Neural progenitor cell (in vitro differentiated cells): ENCODE measurements around the gene THOC2. TPM values are rescaled to one million over a fixed set of nuclear protein-coding genes. Genes with fewer than 3 reads are reported as not detected.

ENCODE experiments used
- DNase-seq: peaks from one replicate; pipeline ENCODE4 v3.0.0-alpha.2; 2016; ENCODE audit warnings: low spot score
- H2AFZ ChIP-seq: fragments of 200-600 bp; sonication (generic); replicated peaks from 2 replicates; pipeline ENCODE4 v1.6.1; 2016; ENCODE audit warnings: antibody characterized with exemption
- H3F3A ChIP-seq: fragments of 200-600 bp; sonication (generic); 2 replicates; pipeline ENCODE4 v1.6.1; 2016; ENCODE audit warnings: antibody characterized with exemption, low read depth
- H3K27ac ChIP-seq: fragments of 200-600 bp; sonication (generic); 2 replicates; pipeline ENCODE4 v1.5.1; 2016; ENCODE audit warnings: mild to moderate bottlenecking
- H3K27me3 ChIP-seq: fragments of 200-600 bp; sonication (generic); 2 replicates; pipeline ENCODE4 v1.6.1; 2016; ENCODE audit warnings: mild to moderate bottlenecking, moderate library complexity
- H3K36me3 ChIP-seq: fragments of 200-600 bp; sonication (generic); 2 replicates; pipeline ENCODE4 v1.5.1; 2016
- H3K4me1 ChIP-seq: fragments of 200-600 bp; sonication (generic); 2 replicates; pipeline ENCODE4 v1.6.1; 2016; ENCODE audit warnings: mixed run types
- H3K4me2 ChIP-seq: fragments of 200-600 bp; sonication (generic); 2 replicates; pipeline ENCODE4 v1.6.1; 2016
- H3K4me3 ChIP-seq: fragments of 200-600 bp; sonication (generic); 2 replicates; pipeline ENCODE4 v1.5.1; 2016
- H3K79me2 ChIP-seq: fragments of 200-600 bp; sonication (generic); 2 replicates; pipeline ENCODE4 v1.6.1; 2016; ENCODE audit warnings: low read depth
- H3K9ac ChIP-seq: fragments of 200-600 bp; sonication (generic); 2 replicates; pipeline ENCODE4 v1.6.1; 2016
- H3K9me3 ChIP-seq: fragments of 200-600 bp; sonication (generic); 2 replicates; pipeline ENCODE4 v1.5.1; 2016; ENCODE audit warnings: low read depth
- H4K20me1 ChIP-seq: fragments of 200-600 bp; sonication (generic); 2 replicates; pipeline ENCODE4 v1.6.1; 2016; ENCODE audit warnings: low read depth
- H3K27ac Mint-ChIP-seq: 3 replicates; pipeline ENCODE4 v1.8.0; 2021; ENCODE audit warnings: mixed read lengths
- H3K27me3 Mint-ChIP-seq: 2 replicates; pipeline ENCODE4 v1.8.0; 2022; ENCODE audit warnings: low read depth, mild to moderate bottlenecking, inconsistent platforms, moderate library complexity, mixed read lengths; ENCODE audit not compliant: insufficient read depth
- H3K36me3 Mint-ChIP-seq: 3 replicates; pipeline ENCODE4 v1.8.0; 2021; ENCODE audit warnings: mixed read lengths
- H3K4me1 Mint-ChIP-seq: 3 replicates; pipeline ENCODE4 v1.8.0; 2021; ENCODE audit warnings: mixed read lengths
- H3K4me3 Mint-ChIP-seq: 3 replicates; pipeline ENCODE4 v1.8.0; 2021; ENCODE audit warnings: mild to moderate bottlenecking, moderate library complexity, mixed read lengths
- H3K9me3 Mint-ChIP-seq: 3 replicates; pipeline ENCODE4 v1.8.0; 2020; ENCODE audit warnings: mixed read lengths
- EZH2 ChIP-seq: fragments of 200-600 bp; sonication (generic); IDR thresholded peaks from 2 replicates; pipeline ENCODE4 v1.6.1; 2017; ENCODE audit warnings: antibody characterized with exemption, mild to moderate bottlenecking, moderate library complexity
- EZH2phosphoT487 ChIP-seq: fragments of 200-600 bp; sonication (generic); IDR thresholded peaks from 2 replicates; pipeline ENCODE4 v1.6.1; 2017; ENCODE audit warnings: antibody characterized with exemption
- total RNA-seq: library from RNA; depleted of rRNA; stranded (reverse); fragments of >200 nt; gene quantifications from 2 replicates; pipeline ENCODE4 v1.2.3, GENCODE V29; 2015; ENCODE audit warnings: low replicate concordance
- TF ChIP-seq, protein P1 (sequence below): fragments of 200-600 bp; sonication (generic); IDR thresholded peaks from 2 replicates; pipeline ENCODE4 v1.5.1; 2017; ENCODE audit warnings: antibody characterized with exemption, mild to moderate bottlenecking

Gene THOC2
- total RNA-seq, 1 donor from 2014 or later, result 201 TPM

DNA sequence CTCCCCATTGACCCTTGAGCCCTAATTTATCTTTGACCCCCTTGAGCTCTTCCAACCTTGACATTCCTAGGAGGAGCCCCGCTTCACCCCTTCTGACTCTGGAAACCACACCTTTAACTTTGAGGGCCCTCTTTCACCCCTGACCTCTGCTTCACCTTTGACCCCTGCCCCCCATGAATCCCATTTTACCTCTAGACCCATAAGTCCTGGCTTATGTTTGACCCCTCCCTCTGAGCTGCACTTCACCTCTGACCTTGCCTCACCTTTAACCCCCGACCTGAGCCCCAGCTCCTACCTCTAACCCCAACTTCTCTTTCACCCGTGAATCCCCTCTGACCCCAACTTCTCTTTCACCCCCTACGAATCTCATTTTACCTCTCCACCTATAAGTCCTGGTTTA, 169.7 kb downstream of the THOC2 start:
- Histone ChIP-seq H3K4me1 (no peaks in the 10 kb centered on the region), H3K36me3 (no peaks in the 10 kb centered on the region), H3K4me3 (no peak overlapping the region), H3F3A (no peaks in the 10 kb centered on the region), H2AFZ (no peak overlapping the region), H3K27me3 (no peaks in the 10 kb centered on the region), H4K20me1 (no peaks in the 10 kb centered on the region), H3K79me2 (no peaks in the 10 kb centered on the region), H3K9me3 (no peaks in the 10 kb centered on the region), H3K4me2 (no peak overlapping the region), H3K27ac (no peak overlapping the region), H3K9ac (no peak overlapping the region)
- Mint-ChIP-seq H3K4me1 (no peaks in the 10 kb centered on the region), H3K9me3 (no peaks in the 10 kb centered on the region), H3K36me3 (no peaks in the 10 kb centered on the region), H3K27ac (no peak overlapping the region), H3K4me3 (no peak overlapping the region), H3K27me3 (peaks cover 10% of the 10 kb centered on the region)
- DNase-seq, result no peak
- no peak for TF ChIP-seq EZH2phosphoT487
- no peak for TF ChIP-seq EZH2
- TF ChIP-seq, protein P1, sequence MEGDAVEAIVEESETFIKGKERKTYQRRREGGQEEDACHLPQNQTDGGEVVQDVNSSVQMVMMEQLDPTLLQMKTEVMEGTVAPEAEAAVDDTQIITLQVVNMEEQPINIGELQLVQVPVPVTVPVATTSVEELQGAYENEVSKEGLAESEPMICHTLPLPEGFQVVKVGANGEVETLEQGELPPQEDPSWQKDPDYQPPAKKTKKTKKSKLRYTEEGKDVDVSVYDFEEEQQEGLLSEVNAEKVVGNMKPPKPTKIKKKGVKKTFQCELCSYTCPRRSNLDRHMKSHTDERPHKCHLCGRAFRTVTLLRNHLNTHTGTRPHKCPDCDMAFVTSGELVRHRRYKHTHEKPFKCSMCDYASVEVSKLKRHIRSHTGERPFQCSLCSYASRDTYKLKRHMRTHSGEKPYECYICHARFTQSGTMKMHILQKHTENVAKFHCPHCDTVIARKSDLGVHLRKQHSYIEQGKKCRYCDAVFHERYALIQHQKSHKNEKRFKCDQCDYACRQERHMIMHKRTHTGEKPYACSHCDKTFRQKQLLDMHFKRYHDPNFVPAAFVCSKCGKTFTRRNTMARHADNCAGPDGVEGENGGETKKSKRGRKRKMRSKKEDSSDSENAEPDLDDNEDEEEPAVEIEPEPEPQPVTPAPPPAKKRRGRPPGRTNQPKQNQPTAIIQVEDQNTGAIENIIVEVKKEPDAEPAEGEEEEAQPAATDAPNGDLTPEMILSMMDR, result no peak

DNA sequence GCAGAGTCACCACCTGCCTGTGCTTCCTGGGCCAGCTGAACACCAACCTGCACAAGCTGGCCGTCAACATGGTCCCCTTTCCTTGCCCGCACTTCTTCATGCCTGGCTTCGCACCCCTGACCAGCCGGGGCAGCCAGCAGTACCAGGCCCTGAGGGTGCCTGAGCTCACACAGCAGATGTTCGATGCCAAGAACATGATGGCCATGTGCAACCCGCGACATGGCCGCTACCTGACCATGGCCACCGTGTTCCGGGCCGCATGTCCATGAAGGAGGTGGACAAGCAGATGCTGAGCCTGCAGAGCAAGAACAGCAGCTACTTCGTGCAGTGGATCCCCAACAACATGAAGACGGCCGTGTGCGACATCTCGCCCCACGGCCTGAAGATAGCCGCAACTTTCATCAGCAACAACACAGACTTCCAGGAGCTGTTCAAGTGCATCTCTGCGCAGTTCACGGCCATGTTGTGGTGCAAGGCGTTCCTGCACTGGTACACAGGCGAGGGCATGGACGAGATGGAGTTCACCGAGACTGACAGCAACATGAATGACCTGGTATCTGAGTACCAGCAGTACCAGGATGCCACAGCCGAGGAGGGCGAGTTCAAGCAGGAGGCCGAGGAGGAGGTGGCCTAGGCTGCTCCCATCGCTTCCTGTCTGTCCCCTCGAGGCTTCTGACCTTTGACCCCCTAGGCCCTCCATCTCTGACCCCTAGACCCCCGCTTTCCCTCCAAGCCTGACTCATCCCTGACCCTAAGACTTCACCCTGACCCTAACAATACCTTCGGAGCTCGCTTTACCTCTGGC, 170.3 kb downstream of the THOC2 start:
- H3K4me2 ChIP-seq, result no peak overlapping the region
- H3K9me3 Mint-ChIP-seq, result no peaks in the 10 kb centered on the region
- no peaks in the 10 kb centered on the region for H3K36me3 ChIP-seq
- H3K9ac ChIP-seq, result no peak overlapping the region
- H3K4me1 Mint-ChIP-seq, result peaks cover 1% of the 10 kb centered on the region
- H3K9me3 ChIP-seq, result no peaks in the 10 kb centered on the region
- no peak overlapping the region for H3K4me3 Mint-ChIP-seq
- H3K27me3 Mint-ChIP-seq, result peaks cover 10% of the 10 kb centered on the region
- H3F3A ChIP-seq, result no peaks in the 10 kb centered on the region
- no peak overlapping the region for H3K27ac ChIP-seq
- H3K79me2 ChIP-seq, result no peaks in the 10 kb centered on the region
- TF ChIP-seq EZH2, result no peak
- TF ChIP-seq, protein P1, result no peak
- TF ChIP-seq EZH2phosphoT487, result no peak
- no peak overlapping the region for H2AFZ ChIP-seq
- DNase-seq, result no peak
- H3K4me1 ChIP-seq, result peaks cover 4% of the 10 kb centered on the region
- H3K27me3 ChIP-seq, result no peaks in the 10 kb centered on the region
- no peaks in the 10 kb centered on the region for H3K36me3 Mint-ChIP-seq
- H3K4me3 ChIP-seq, result no peak overlapping the region
- H3K27ac Mint-ChIP-seq, result no peak overlapping the region
- no peaks in the 10 kb centered on the region for H4K20me1 ChIP-seq

DNA sequence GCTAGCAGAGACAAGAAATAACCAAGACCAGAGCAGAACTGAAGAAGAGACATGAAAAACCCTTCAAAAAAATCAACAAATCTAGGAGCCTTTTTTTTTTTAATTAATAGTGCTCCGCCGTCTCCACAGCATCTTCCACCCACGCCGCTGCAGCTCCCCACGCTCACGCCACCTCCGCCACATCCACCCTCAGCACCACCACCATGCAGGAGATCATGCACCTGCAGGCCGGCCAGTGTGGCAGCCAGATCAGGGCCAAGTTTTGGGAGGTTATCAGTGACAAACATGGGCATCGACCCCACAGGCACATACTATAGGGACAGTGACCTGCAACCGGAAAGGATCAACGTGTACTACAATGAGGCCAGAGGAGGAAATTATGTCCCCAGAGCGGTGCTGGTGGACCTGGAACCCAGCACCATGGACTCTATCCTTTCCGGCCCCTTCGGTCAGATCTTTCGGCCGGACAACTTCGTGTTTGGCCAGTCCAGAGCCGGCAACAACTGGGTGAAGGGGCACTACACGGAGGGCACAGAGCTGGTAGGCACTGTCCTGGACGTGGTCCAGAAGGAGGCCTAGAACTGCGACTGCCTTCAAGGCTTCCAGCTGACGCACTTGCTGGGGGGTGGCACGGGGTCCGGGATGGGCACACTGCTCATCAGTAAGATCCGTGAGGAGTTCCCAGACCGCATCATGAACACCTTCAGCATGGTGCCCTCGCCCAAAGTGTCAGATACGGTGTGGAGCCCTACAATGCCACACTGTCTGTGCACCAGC, 171.2 kb downstream of the THOC2 start:
- Histone ChIP-seq H4K20me1 (no peaks in the 10 kb centered on the region), H3K4me2 (no peak overlapping the region), H3K4me3 (no peak overlapping the region), H2AFZ (no peak overlapping the region), H3K4me1 (peaks cover 4% of the 10 kb centered on the region), H3K9ac (no peak overlapping the region), H3F3A (peaks cover 4% of the 10 kb centered on the region), H3K36me3 (no peaks in the 10 kb centered on the region), H3K27ac (no peak overlapping the region), H3K79me2 (no peaks in the 10 kb centered on the region), H3K9me3 (no peaks in the 10 kb centered on the region), H3K27me3 (no peaks in the 10 kb centered on the region)
- Mint-ChIP-seq H3K36me3 (no peaks in the 10 kb centered on the region), H3K27ac (no peak overlapping the region), H3K27me3 (peaks cover 10% of the 10 kb centered on the region), H3K9me3 (no peaks in the 10 kb centered on the region), H3K4me1 (peaks cover 6% of the 10 kb centered on the region), H3K4me3 (peak overlapping the region; percentile 36)
- no peak for DNase-seq
- TF ChIP-seq, protein P1, result no peak
- TF ChIP-seq EZH2, result no peak
- TF ChIP-seq EZH2phosphoT487, result no peak
